ENCODE data around the gene ITSN1. TPM values are rescaled to one million over a fixed set of nuclear protein-coding genes. Genes with fewer than 3 reads are reported as not detected.

Gene ITSN1
- total and polyA plus RNA-seq, 4 donors: 11.2 to 46.0 (median 19.8) TPM

GRCh38 chr21:33850985-33851384 is 208.7 kb downstream of the ITSN1 start:
- TF ChIP-seq CTCF (IDR thresholded peaks at IDR 0.05; ENCODE audit: control extremely low read depth, extremely low read depth): no peak
- Histone ChIP-seq H3K4me3 (no peak overlapping the region), H3K9me3 (ENCODE audit: control insufficient read depth in 4 of 4, insufficient read depth in 3 of 4, low read length in 3 of 4) (peaks cover 0 to 3% (median 0%) of the 10 kb centered on the region in 4 donors), H3K27me3 (ENCODE audit: control insufficient read depth in 3 of 3, insufficient read depth in 3 of 3, low read length in 2 of 3) (no peaks in the 10 kb centered on the region), H3K36me3 (ENCODE audit: control insufficient read depth in 4 of 4, insufficient read depth in 4 of 4, low read length in 4 of 4) (no peaks in the 10 kb centered on the region), H3K27ac (ENCODE audit: low read depth in 1 of 2, low read length in 1 of 2) (no peak overlapping the region), H3K4me1 (ENCODE audit: control insufficient read depth in 5 of 5, insufficient read depth in 5 of 5, low read length in 5 of 5) (no peaks in the 10 kb centered on the region), H3K9ac (ENCODE audit: insufficient read depth in 1 of 2, low read length in 2 of 2) (no peak overlapping the region)
- WGBS, 2 donors: 90 to 92% methylated on average over 9 of the region's 9 CpGs
- no peak for DNase-seq
- no peak for ATAC-seq (ENCODE audit: insufficient read depth, low FRiP score)

- H3K36me3 ChIP-seq (ENCODE audit: control insufficient read depth in 4 of 4, insufficient read depth in 4 of 4, low read length in 4 of 4): no peaks in the 10 kb centered on the region
- H3K27me3 ChIP-seq (ENCODE audit: control insufficient read depth in 3 of 3, insufficient read depth in 3 of 3, low read length in 2 of 3): no peaks in the 10 kb centered on the region
- H3K4me1 ChIP-seq (ENCODE audit: control insufficient read depth in 5 of 5, insufficient read depth in 5 of 5, low read length in 5 of 5): no peaks in the 10 kb centered on the region
- H3K9ac ChIP-seq (ENCODE audit: insufficient read depth in 1 of 2, low read length in 2 of 2): no peak overlapping the region
- no peak for ATAC-seq (ENCODE audit: insufficient read depth, low FRiP score)
- H3K27ac ChIP-seq (ENCODE audit: low read depth in 1 of 2, low read length in 1 of 2): no peak overlapping the region
- no peak for TF ChIP-seq CTCF (IDR thresholded peaks at IDR 0.05; ENCODE audit: control extremely low read depth, extremely low read depth)
- WGBS, 2 donors: 87 to 92% methylated on average over 6 of the region's 6 CpGs
- DNase-seq: no peak
- no peak overlapping the region for H3K4me3 ChIP-seq
- no peaks in the 10 kb centered on the region for H3K9me3 ChIP-seq (ENCODE audit: control insufficient read depth in 4 of 4, insufficient read depth in 3 of 4, low read length in 3 of 4)
Observed at GRCh38 chr21:33852485-33852884, 210.2 kb downstream of the ITSN1 start.

DNA sequence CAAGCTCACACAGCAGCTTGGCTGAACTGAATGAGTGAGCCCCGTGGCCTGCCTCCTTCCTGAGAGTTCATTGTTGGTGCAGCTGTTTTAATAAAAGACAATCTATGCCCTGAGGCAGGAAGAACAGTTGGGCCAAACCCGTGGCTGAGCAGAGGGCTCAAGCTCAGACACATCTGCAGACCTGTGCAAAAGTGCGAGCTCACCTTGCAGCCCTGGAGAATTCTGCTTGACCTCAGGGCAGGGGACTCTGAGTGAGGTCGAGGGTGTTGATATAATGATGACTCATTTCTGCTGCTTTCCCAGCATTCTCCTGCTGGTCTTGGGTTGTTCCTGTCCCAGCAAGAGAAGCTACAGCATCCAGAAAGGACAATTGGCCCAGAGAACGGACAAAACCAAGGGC is 212.3 kb downstream of the ITSN1 start:
- Histone ChIP-seq H3K4me1 (ENCODE audit: control insufficient read depth in 5 of 5, insufficient read depth in 5 of 5, low read length in 5 of 5) (no peaks in the 10 kb centered on the region), H3K9me3 (ENCODE audit: control insufficient read depth in 4 of 4, insufficient read depth in 3 of 4, low read length in 3 of 4) (peaks cover 0 to 2% (median 0%) of the 10 kb centered on the region in 4 donors), H3K36me3 (ENCODE audit: control insufficient read depth in 4 of 4, insufficient read depth in 4 of 4, low read length in 4 of 4) (no peaks in the 10 kb centered on the region), H3K27ac (ENCODE audit: low read depth in 1 of 2, low read length in 1 of 2) (no peak overlapping the region), H3K4me3 (no peak overlapping the region), H3K27me3 (ENCODE audit: control insufficient read depth in 3 of 3, insufficient read depth in 3 of 3, low read length in 2 of 3) (no peaks in the 10 kb centered on the region), H3K9ac (ENCODE audit: insufficient read depth in 1 of 2, low read length in 2 of 2) (no peak overlapping the region)
- DNase-seq (no peak), ATAC-seq (ENCODE audit: insufficient read depth, low FRiP score) (no peak)
- TF ChIP-seq CTCF (IDR thresholded peaks at IDR 0.05; ENCODE audit: control extremely low read depth, extremely low read depth): no peak
- 60 to 71% methylated on average over 5 of the region's 5 CpGs for WGBS, 2 donors

- H3K9me3 ChIP-seq (ENCODE audit: control insufficient read depth in 4 of 4, insufficient read depth in 3 of 4, low read length in 3 of 4): peaks cover 0 to 2% (median 0%) of the 10 kb centered on the region in 4 donors
- H3K4me3 ChIP-seq: no peak overlapping the region
- TF ChIP-seq CTCF (IDR thresholded peaks at IDR 0.05; ENCODE audit: control extremely low read depth, extremely low read depth): no peak
- H3K27me3 ChIP-seq (ENCODE audit: control insufficient read depth in 3 of 3, insufficient read depth in 3 of 3, low read length in 2 of 3): no peaks in the 10 kb centered on the region
- H3K9ac ChIP-seq (ENCODE audit: insufficient read depth in 1 of 2, low read length in 2 of 2): no peak overlapping the region
- H3K4me1 ChIP-seq (ENCODE audit: control insufficient read depth in 5 of 5, insufficient read depth in 5 of 5, low read length in 5 of 5): no peaks in the 10 kb centered on the region
- no peak for DNase-seq
- 95 to 96% methylated on average over 6 of the region's 6 CpGs for WGBS, 2 donors
- H3K27ac ChIP-seq (ENCODE audit: low read depth in 1 of 2, low read length in 1 of 2): no peak overlapping the region
- ATAC-seq (ENCODE audit: insufficient read depth, low FRiP score): no peak
- no peaks in the 10 kb centered on the region for H3K36me3 ChIP-seq (ENCODE audit: control insufficient read depth in 4 of 4, insufficient read depth in 4 of 4, low read length in 4 of 4)
Observed at GRCh38 chr21:33855190-33855589, 212.9 kb downstream of the ITSN1 start.

Measured in lung (tissue), 12 donors.